NCI-H2107 treated with DMSO at 0.1 percent for 48 hours (cell line): ENCODE measurements around the gene HTRA2.
A peak's percentile ranks its signal among the peaks of the same experiment; 100 is the strongest.

Experiments used
- DNase-seq: peaks from one replicate; lab custom pipeline; 2025; ENCODE audit not compliant: unreplicated experiment; lab: John Stamatoyannopoulos, UW

HTRA2 gene

DNA sequence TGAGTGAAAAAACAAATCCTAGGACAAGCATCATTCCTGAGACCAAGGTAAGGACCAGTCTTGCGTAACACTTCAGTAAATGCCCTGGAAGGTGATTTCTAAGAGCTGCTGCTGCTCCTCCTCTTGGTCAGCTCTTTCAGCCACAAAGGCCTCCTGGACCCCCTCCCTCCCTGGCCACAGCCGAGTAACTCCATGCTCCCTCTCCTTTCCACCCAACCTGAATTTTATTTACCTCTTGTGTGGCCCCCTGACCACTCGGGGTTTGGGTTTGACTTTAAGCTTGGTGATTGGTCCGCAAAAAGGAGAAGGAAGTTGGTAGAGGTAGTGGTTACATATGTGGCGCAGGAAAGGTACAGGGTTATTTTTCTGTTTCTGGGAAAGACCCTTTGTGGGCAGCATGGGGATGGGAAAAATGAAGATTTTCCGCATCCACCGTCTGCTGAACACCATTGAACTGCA is 9.2 kb downstream of the HTRA2 start:
- no peak for DNase-seq

DNA sequence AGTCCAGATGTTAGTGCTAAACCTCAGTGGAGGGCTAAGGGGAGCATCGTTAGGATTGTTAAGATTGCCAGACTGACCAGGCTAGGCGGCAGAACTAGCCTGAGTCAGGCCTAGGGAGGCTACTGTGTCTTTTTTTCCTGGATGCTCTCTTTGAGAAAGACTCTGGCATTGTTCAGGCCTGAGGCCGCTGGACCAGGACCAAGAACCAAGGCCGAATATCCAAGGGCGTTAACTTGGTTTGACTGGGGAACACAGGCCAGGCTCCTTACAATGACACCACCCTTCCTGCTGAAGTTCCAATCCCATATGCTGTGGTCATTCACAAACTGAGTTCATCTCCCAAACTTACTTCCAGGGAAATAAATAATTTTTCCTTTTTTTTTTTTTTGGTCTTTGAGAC is 10.6 kb downstream of the HTRA2 start:
- DNase-seq, result no peak

DNA sequence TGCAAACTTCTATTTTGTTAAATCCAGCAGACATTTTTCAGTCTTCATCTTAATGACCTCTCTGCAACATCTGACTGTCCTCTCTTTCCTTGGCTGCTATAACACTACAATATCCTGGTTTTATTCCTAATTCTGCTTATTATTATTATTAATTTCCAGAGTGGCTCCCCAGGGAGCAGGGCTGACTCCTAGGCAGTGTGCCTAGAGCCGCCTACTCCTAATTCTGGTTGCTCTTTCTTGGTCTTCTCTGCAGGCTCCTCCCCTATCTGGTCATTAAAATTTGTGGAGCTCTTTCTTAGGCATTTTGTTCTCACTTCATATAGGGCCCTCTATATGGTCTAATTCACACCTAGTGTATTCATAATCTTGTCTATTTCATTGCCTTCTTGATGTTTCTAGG is 13.2 kb downstream of the HTRA2 start:
- no peak for DNase-seq

DNA sequence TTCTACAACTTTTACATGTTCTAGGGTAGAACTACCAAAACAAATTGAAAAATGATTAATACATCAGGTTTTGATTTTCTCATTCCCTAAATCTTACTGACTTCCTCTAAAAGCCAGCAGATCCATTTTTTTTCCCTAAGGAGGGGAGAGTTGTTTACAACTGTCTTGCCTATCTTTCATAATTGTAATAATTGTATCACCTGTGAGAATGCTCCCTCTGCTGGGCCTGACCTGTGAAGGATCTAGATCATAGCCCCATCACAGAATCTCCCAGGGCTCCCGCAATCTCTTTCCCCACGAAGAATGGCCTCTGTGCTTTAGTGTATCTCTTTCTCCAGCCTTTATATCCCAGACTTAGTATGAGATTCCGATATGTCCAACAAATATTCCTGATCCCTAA is 14.9 kb downstream of the HTRA2 start:
- peak; percentile 1 for DNase-seq

DNA sequence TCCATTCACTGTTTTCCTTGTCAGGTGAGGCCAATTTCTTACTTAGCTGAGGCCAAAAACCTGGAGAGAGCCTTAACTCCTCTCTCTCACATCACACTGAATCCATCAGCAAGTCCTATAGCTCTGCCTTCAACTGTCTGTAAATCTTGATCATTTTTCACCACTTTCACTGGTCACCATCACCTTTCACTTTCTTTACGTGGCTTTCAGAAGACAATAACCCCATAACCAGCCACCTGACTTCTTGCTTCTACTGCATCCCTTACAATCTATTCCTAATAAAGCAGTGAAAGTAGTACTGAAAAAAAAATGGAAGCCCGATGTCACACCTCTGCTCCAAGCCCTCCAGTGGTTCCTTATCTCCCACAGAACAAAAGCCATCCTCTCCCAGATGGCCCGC is 16.3 kb downstream of the HTRA2 start:
- no peak for DNase-seq

DNA sequence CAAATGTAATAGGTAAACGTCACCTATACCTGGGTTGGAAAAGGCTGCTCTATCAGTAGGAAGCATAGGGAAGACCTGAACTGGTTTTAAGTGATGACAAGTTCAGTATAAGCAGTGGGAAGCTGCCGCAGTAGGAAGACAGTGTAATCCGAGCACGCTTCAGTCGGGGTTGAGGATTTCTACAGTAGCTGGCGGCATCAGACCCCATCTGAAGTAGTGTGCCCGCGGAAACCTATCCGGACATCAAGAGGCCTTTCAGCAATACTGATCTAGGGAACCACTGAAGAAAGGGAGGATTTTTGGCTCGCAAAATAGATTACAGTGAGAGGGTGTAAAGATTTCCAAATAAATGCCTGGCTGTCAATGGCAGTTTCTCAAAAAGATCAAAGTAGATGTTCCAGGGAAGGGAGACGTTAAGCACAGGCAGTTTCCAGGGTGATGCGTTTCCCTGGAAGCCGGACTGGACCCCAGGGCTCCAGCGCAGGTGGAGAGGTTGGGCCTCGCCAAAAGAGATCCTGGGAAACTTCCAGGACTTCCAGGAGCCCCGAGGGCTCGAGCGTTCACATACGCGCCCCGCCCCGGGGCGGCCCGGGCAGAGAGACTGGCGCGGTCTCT is 18.7 kb downstream of the HTRA2 start:
- DNase-seq, result peak; percentile 51

DNA sequence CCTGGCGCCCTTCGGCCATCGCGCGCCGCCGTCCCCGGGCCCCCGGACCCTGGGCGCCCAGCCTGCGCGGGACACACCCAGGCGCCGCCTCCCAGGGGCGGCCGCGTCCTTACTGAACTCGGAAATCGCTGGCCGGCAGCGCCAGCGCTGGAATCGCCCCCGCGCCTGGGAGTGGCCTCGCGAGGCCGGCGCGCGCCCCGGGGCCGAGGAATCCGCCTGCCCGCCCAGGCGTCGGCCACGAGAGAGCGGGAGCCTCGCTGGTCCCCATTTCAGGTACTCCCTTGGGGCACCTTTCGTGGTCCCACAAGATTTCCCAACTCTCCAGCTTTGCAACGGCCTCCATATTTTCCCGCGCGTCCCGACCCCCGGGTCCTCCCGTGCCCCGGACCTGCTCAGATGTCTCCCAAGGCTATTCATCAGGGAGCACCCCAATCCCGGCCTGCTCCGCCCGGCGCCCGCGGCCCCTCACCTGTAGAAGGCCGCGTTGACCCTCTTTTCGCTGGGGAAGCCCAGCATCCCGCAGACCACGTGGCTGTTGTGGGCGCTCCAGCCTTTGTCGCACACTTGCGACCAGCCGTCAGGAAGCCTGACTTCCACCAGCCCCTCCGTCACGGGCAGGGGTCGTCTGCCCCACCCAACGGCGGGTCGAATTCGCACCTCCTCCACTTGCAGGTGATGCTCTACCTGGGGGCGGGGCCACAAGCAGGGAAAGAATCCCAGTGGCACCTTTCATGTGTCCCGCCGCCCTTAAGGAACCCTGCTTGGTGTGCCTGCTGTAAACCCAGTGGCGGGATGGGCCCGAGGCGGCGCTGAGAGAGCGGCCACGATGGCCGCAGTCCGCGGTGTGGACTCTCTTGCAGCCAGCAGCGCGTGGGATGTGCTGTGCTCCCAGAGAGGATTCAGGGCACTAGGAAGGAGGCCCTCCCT is 19.4 kb downstream of the HTRA2 start:
- DNase-seq, result peak; percentile 6

DNA sequence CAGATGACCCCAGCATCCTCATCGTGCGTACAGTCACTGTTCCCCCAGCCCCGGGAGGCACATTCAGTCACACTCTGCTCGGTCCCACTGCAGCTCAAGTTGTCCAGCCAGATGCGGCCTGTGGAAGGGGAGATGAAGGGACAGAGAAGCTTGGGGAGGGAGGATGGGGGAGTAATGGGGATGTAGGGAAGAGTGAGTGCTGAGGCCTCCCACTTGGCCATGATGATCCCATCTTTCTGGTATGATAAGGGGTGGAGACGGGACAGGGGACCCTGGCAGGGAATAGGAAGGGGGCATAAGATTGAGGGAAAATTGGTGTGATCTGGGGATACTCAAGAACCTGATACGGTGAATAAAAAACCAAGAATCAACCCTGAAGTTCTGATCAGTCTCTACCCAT is 20.5 kb downstream of the HTRA2 start:
- no peak for DNase-seq

DNA sequence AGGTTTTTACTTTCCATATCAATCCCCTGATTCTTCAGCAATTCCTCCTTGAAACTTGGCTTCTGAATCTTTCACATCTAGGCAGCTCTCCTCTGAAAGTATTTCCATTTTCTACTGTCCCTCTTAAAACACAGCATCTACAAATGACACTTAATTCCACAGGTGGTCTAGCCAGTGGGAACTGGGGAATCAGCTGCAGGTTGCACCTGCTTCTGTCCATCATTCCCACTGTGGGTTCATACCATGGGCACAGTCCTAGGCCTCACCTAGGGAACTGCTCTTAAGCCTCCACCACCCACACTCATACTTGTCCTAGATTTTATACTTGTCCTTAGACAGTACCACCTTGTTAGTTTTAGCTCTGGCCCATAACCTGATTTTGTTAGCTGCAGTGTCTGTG is 21.8 kb downstream of the HTRA2 start:
- DNase-seq, result no peak

DNA sequence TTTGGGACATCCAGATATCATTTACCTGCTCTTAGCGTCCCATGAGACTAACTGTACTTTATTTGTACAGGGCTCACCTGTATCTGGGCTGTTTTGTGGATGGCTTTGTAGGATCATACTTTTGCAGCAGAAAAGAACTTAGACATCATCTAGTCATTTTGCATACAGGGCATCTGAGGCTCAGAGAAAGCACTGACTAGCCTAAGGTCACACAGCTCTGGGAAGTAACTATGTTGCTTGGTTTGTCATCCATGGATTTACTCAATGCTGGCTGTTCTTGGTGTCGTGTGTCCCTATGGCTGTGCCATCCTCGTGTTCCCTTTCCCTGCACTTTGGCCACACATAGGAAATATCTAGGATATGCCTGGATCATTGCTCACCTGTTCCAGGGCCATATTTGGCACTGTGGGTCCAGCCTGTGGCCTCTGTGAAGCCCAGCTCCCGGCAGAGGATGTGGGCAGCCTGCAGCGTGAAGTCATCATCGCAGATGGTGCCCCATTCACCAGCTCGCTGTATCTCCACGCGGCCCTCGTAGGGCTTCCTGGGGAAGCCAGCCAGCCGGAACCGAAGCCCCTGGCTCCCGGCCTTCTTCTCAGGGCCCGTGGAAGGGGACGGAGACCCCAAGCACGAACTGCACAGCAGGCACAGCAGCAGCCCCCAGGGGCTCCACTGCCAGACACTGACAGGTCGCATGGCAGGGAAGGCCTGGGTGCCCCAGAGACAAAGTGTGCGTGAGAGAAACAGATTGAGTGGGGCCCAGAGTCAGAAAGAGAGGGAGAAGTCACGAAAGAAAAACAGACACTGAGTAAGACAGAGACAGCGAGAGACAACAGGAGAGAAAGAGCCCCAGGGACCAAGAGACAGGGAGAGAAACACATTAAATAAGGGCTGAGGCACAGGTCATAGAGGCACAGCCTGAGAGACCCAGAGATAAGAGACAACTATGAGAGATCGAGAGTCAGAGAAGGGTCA is 22.5 kb downstream of the HTRA2 start:
- no peak for DNase-seq

DNA sequence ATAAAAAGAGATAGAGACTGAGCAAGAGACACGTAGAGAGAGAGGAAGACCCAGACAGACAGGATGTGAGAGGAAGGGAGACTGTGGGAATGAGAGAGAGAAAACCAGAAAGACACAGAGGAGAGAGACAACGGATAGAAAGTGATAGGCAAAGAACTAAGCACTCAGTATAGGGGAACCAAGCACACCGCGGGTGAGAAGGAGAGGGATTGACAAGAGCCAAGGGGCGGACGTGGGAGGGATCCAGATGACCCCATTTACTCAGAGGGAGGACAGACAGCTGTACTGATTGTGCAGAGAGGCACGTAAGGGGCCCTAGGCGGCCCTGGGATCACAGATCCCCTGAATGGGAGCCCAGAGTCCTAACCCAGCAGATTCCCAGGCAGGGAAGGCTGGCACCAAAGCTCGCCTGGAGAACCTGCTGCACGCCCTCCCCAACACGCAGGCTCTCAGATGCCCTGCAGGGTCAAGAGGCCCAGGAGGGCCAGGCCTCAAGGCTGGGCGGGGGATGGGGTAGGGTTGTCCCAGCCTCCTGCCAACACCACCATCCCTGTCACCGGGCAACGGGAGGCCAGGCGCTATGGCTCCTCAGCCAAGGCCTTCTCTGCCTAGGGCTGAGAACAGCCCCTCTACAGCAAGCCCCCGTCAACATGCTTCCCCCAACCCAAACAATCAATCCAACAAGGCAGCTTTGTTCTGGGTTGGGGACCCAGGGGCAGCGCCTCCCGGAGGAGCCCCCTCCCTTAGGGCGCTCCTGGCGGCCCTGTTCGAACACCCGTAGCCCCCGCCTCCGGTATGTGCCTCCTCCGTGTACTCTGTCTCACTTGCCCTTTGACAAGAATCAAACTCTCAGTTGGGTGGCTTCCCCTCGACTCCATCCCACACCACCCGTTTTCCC is 23.4 kb downstream of the HTRA2 start:
- DNase-seq, result no peak

DNA sequence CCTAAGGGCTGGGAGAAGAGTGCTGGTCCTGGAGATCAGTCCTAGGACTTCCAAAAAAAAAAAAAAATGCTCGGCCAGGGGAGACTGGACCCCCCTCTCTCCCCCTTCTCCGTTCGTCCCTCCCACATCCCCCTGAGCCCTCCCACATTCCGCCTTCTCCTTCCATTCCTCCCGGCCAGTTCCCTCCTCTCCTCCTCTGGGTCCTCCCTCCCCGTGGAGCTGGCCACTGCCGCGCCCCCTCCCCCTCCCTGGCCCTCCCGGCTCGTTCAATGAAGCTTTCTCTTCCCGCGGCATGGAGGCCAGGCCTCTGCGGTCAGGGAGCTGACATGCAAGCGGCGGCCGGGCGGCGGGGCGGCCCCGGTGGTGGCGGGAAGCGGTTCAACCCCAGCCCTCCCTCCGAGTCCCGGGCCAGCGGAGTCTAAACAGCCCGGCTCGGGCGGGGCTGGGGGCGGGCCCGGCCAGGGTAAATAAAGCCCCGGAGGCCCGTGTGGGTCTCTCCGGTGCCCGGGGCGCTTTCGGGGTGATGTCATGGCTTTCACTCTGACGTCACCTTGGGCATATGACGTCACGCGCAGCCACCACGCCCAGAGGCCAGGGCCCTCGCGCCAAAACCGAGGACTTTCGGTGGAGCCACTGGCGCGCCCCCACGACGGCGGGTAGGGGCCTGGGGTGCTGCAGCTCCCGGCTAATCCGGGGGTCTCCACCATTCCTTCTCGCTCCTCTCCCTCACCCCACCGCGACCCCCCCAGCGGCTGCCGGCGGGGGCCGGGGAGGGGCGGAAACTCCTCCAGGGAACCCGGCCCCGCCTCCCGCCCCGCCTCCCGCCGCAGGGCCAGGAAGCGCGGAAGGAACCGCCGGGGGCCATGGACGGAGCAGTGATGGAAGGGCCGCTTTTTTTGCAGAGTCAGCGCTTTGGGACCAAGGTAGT is 24.4 kb downstream of the HTRA2 start, which contains the start of the genes DOK1 and LOXL3:
TSS of gene DOK1 (plus strand) at position 829 of the 928 bp plus-strand sequence. CDS start at position 864, 35 bp downstream.
TSS of gene LOXL3 (minus strand) at position 51 of the 928 bp plus-strand sequence. CDS start 1,308 bp downstream, outside the sequence.
- DNase-seq, result peak; percentile 42

DNA sequence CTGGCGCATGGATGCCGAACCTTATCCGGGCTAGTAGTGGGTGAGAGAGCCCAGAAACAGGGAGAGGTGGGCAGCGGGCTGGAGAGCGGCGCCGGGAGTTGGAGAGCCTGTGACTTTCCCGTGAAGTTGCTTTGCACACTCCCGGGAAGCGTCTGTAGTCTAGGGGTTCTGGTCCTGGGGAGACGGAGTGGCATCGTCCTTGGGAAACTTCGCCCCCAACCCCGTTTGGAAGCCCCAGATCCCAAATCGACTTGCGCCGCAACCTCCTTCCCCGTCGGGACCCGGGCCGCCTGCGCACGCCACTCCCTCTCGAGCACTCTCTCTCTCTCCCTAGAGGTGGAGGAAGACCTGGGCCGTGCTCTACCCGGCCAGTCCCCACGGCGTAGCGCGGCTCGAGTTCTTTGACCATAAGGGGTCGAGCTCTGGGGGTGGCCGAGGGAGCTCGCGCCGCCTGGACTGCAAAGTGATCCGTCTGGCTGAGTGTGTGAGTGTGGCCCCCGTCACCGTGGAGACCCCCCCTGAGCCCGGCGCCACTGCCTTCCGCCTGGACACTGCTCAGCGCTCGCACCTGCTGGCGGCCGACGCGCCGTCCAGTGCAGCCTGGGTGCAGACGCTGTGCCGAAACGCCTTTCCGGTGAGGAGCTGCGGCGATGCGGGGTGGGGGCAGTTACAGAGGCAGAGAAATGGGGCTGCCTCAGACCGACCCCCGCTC is 25.2 kb downstream of the HTRA2 start:
- DNase-seq, result peak; percentile 27

DNA sequence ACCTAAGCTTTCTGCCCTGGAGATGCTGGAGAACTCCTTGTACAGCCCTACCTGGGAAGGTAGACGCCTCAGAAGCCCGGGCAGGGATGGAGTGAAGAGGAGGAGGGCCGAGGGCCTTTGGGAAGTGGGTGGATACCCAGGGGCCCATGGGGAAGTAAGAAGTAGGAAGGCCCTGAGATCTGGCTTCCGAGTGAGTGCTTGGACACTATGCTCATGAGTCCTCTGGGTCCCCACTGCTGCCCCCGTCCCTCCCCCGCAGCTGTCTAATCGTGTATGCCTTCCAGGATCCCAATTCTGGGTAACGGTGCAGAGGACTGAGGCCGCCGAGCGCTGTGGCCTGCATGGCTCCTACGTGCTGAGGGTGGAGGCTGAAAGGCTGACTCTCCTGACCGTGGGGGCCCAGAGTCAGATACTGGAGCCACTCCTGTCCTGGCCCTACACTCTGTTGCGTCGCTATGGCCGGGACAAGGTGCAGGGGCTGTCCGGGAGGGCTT is 25.9 kb downstream of the HTRA2 start:
- no peak for DNase-seq

DNA sequence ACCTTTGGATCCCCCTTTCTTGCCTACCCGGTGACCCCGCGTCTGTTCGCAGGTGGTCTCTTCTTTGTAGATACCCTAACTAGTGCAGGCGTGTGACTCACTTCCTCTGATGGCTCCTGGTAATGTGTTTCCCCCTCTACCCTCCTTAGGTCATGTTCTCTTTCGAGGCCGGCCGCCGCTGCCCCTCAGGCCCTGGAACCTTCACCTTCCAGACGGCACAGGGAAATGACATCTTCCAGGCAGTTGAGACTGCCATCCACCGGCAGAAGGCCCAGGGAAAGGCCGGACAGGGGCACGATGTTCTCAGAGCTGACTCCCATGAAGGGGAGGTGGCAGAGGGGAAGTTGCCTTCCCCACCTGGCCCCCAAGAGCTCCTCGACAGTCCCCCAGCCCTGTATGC is 26.4 kb downstream of the HTRA2 start:
- DNase-seq, result no peak

DNA sequence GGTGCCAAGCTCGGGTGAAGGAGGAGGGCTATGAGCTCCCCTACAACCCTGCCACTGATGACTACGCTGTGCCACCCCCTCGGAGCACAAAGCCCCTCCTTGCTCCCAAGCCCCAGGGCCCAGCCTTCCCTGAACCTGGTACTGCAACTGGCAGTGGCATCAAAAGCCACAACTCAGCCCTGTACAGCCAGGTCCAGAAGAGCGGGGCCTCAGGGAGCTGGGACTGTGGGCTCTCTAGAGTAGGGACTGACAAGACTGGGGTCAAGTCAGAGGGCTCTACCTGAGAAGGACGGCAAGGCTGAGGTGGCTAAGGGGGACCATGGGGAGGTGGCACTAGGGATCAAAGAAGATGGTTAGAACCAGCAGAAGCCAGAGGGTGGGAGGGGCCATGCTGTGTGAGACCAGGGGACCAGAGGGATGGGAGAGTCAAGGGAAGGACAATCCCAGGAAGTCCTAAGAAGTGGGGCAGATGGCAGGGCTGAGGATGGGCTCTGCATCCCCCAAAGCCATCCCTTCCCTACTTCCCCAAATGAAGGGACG is 27.2 kb downstream of the HTRA2 start:
- DNase-seq, result no peak

DNA sequence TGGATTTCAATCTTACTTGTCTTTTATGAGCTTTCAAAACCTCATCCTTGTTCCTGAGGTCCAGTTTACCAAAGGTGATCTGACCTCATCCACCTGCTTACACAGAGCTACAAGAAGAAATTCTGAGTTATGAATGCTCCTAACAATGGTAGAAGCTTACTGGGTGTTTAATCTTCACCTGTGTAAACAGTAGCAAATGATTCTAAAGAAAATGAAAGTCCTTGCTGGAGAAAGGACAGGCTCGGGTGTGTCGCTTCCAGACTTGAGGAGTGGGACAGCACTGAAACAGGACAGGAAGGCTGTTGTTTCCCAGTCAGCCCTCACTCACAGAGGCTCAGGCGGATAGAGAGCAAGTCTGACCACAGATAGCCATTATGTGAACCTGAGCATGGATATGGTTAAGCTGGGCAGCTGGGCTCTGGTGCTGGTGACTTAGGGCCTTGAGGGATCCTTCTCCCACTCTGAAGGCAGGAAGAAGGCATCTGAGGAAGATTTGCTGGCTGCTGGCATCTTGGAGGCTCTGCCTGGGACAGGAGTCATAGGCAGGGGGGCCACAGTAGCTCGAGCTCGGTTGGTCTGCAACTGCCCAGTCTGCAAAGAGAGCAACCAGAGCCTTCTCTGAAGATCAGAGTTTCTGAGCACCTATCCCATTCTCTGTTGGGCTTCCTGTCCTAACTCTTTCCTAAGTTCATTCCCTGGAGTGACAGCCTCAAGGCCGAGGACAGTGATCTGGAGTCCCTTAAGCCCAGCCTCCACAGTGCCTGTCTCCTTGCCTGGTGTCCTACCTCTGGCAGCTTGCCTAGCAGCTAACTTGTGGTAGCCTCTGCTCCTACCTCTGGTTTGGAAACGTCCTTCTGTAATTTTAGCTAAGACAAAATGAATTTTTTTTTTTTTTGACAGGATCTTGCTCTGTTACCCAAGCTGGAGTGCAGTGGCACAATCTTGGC is 28.8 kb downstream of the HTRA2 start:
- DNase-seq, result no peak
